IMR-90 (cell line): Measurements from ENCODE around the gene FCRL1. TPM values are rescaled to one million over a fixed set of nuclear protein-coding genes. Genes with fewer than 3 reads are reported as not detected.

Source experiments
- ATAC-seq: fragments of 200-7000 bp; cut with Tn5 transposase; 2 replicates; pipeline ENCODE4 v1.9.1; 2020; ENCODE audit warnings: low read depth, mild to moderate bottlenecking, moderate library complexity
- BruUV-seq: library from RNA; stranded (reverse); fragments of 400-500 nt; replicated peaks from 2 replicates; lab custom pipeline; 2021; lab: Mats Ljungman, UMichigan
- CTCF ChIA-PET: fragments of 300-600 bp; formaldehyde crosslinking; extraction: SDS; loops from one replicate; lab custom pipeline; 2021; ENCODE audit warnings: antibody characterized with exemption; lab: Yijun Ruan, JAX
- POLR2A ChIA-PET: fragments of 300-600 bp; sonication (Branson Sonifier 250); formaldehyde crosslinking; loops from one replicate; lab custom pipeline; 2022; ENCODE audit warnings: antibody characterized with exemption; ENCODE audit not compliant: unreplicated experiment; lab: Charles Lee
- DNase-seq: peaks from one replicate; pipeline ENCODE4 v3.0.0; 2013
- H2AFZ ChIP-seq: replicated peaks from 2 replicates; pipeline ENCODE3; 2013; ENCODE audit warnings: low read length, mild to moderate bottlenecking; ENCODE audit not compliant: poor library complexity
- H2AK5ac ChIP-seq: 2 replicates; pipeline ENCODE4 v1.6.1; 2013; ENCODE audit warnings: low read depth, low read length, inconsistent platforms
- H2AK9ac ChIP-seq: replicated peaks from 2 replicates; pipeline ENCODE3; 2013; ENCODE audit warnings: mild to moderate bottlenecking, low read depth, low read length, moderate library complexity; ENCODE audit not compliant: poor library complexity
- H2BK120ac ChIP-seq: 2 replicates; pipeline ENCODE4 v1.6.1; 2013; ENCODE audit warnings: low read depth, low read length, inconsistent platforms
- H2BK15ac ChIP-seq: 3 replicates; pipeline ENCODE4 v1.6.1; 2013; ENCODE audit warnings: low read depth, low read length, inconsistent platforms
- H2BK20ac ChIP-seq: 2 replicates; pipeline ENCODE4 v1.6.1; 2013; ENCODE audit warnings: low read depth, mild to moderate bottlenecking, inconsistent platforms, low read length, moderate library complexity
- H2BK5ac ChIP-seq: 2 replicates; pipeline ENCODE4 v1.6.1; 2013; ENCODE audit warnings: mild to moderate bottlenecking, low read depth, low read length, inconsistent platforms; ENCODE audit not compliant: poor library complexity, severe bottlenecking
- H3K14ac ChIP-seq: replicated peaks from 2 replicates; pipeline ENCODE4 v1.6.1; 2013; ENCODE audit warnings: low read depth, low read length, inconsistent platforms
- H3K18ac ChIP-seq: 2 replicates; pipeline ENCODE4 v1.6.1; 2013; ENCODE audit warnings: low read depth, low read length, control low read depth
- H3K23ac ChIP-seq: 2 replicates; pipeline ENCODE4 v1.6.1; 2013; ENCODE audit warnings: low read depth, low read length, inconsistent platforms
- H3K27ac ChIP-seq: 2 replicates; pipeline ENCODE4 v1.5.1; 2013; ENCODE audit warnings: mild to moderate bottlenecking, control low read depth, low read length; ENCODE audit not compliant: insufficient read depth
- H3K27me3 ChIP-seq: 2 replicates; pipeline ENCODE4 v1.6.1; 2013; ENCODE audit warnings: low read length; ENCODE audit not compliant: control insufficient read depth, insufficient read depth
- H3K36me3 ChIP-seq: 2 replicates; pipeline ENCODE4 v1.6.1; 2013; ENCODE audit warnings: low read length, mixed read lengths; ENCODE audit not compliant: control insufficient read depth, insufficient read depth
- H3K4ac ChIP-seq: 2 replicates; pipeline ENCODE4 v1.6.1; 2013; ENCODE audit warnings: low read depth, low read length, inconsistent platforms
- H3K4me1 ChIP-seq: 2 replicates; pipeline ENCODE4 v1.6.1; 2013; ENCODE audit warnings: low read length, mixed read lengths; ENCODE audit not compliant: control insufficient read depth, insufficient read depth
- H3K4me2 ChIP-seq: 2 replicates; pipeline ENCODE4 v1.6.1; 2013; ENCODE audit warnings: low read depth, mild to moderate bottlenecking, control low read depth, low read length, moderate library complexity
- H3K4me3 ChIP-seq: 2 replicates; pipeline ENCODE4 v1.5.1; 2013; ENCODE audit warnings: low read depth, mild to moderate bottlenecking, control low read depth, low read length, moderate library complexity; ENCODE audit not compliant: insufficient read depth
- H3K56ac ChIP-seq: 2 replicates; pipeline ENCODE4 v1.6.1; 2013; ENCODE audit warnings: low read length, inconsistent platforms; ENCODE audit not compliant: insufficient read depth; ENCODE audit errors: extremely low read depth
- H3K79me1 ChIP-seq, 2 experiments: 2 replicates each; pipeline ENCODE4 v1.6.1; 2013; ENCODE audit warnings: low read length in 2 of 2, inconsistent platforms in 1 of 2, low read depth in 1 of 2
- H3K9ac ChIP-seq: 2 replicates; pipeline ENCODE4 v1.6.1; 2013; ENCODE audit warnings: low read depth, low read length, control low read depth
- H3K9me1 ChIP-seq: 2 replicates; pipeline ENCODE4 v1.6.1; 2013; ENCODE audit warnings: low read length, inconsistent platforms; ENCODE audit not compliant: insufficient read depth
- H3K9me3 ChIP-seq: 2 replicates; pipeline ENCODE4 v1.6.1; 2013; ENCODE audit warnings: low read length; ENCODE audit not compliant: control insufficient read depth, insufficient read depth
- H4K20me1 ChIP-seq: 2 replicates; pipeline ENCODE4 v1.6.1; 2013; ENCODE audit warnings: low read length, inconsistent platforms; ENCODE audit not compliant: insufficient read depth
- H4K5ac ChIP-seq: 2 replicates; pipeline ENCODE4 v1.6.1; 2013; ENCODE audit warnings: mild to moderate bottlenecking, low read depth, low read length, control low read depth
- H4K8ac ChIP-seq, 2 experiments: 2 replicates each; pipeline ENCODE4 v1.6.1; 2013; ENCODE audit warnings: low read depth in 2 of 2, low read length in 2 of 2, control low read depth in 1 of 2, inconsistent platforms in 1 of 2
- H4K91ac ChIP-seq: 2 replicates; pipeline ENCODE4 v1.6.1; 2013; ENCODE audit warnings: low read depth, low read length, inconsistent platforms; ENCODE audit not compliant: insufficient read depth
- BHLHE40 ChIP-seq: fragments of 150-350 bp; IDR thresholded peaks from 2 replicates; pipeline ENCODE4 v1.6.1; 2016; ENCODE audit warnings: mild to moderate bottlenecking, low read depth, low read length
- CEBPB ChIP-seq: IDR thresholded peaks from 2 replicates; pipeline ENCODE4 v1.6.1; 2012; ENCODE audit warnings: low read depth, low read length, improper control_type of control experiment
- FOS ChIP-seq: fragments of 150-350 bp; IDR thresholded peaks from 2 replicates; pipeline ENCODE4 v1.6.1; 2016; ENCODE audit warnings: low read depth, low read length
- POLR2A ChIP-seq: IDR thresholded peaks from 2 replicates; pipeline ENCODE4 v1.6.1; 2012; ENCODE audit warnings: mild to moderate bottlenecking, low read depth, low read length
- WGBS, 2 experiments: methylation state at CpG; one replicate each; pipeline versions ENCODE4 v1.1.5 to v1.1.7; 2013; ENCODE audit warnings: missing lambda C conversion rate in 2 of 2; ENCODE audit not compliant: insufficient read length in 1 of 2; ENCODE audit errors: extremely low coverage in 2 of 2; 5-methylcytosine and 5-hydroxymethylcytosine counted together
- dilution Hi-C: fragments of 300-500 bp; cut with HindIII; formaldehyde crosslinking; loops from one replicate; pipeline ENCODE4 v1.14.3; 2018; ENCODE audit warnings: low sequenced_read_pairs; ENCODE audit not compliant: unreplicated experiment
- in situ Hi-C: fragments of 300-500 bp; cut with MboI; formaldehyde crosslinking; loops from 3 replicates; pipeline ENCODE4 v1.14.3; 2019; ENCODE audit warnings: low sequenced_read_pairs, inconsistent platforms, mixed read lengths
- intact Hi-C: fragments of 100-400 bp; cut with micrococcal nuclease; formaldehyde crosslinking; loops from 2 replicates; pipeline ENCODE4 v1.10.0; 2022
- polyA plus RNA-seq, 3 experiments: library from polyadenylated mRNA; depleted of rRNA; stranded (reverse); fragments of >200 nt; gene quantifications; 2 replicates each; pipeline ENCODE4 v1.2.3, GENCODE V29; 2012; ENCODE audit warnings: low replicate concordance in 1 of 3
- total RNA-seq: library from RNA; depleted of rRNA; stranded (reverse); fragments of >200 nt; gene quantifications from 2 replicates; pipeline ENCODE4 v1.2.3, GENCODE V29; 2012

The FCRL1 gene
- total and polyA plus RNA-seq, 2 of the 4 experiments (the other 2 are of a cell fraction), result not detected

DNA sequence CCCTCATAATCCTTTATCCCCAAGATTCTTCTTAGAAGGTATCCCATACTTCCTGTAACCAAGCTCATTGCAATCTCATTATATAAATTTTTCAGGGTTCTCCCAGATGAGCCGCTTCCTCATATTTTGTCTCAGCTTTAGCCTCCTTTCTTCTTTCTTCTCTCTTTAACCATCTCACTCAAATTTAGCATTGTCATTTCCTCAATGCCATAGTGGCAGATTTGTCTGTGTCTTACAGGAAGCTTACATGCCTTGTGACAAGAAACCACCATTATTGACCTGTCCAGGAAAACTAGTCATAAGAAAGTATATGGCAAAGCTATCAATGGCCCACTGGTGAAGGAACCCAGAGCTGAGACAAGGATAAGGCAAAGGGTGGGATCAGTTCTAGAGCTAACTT lies 37.0 kb downstream of the FCRL1 start:
- no peak overlapping the region for H2AK5ac ChIP-seq
- no peak overlapping the region for H2AFZ ChIP-seq
- DNase-seq, result no peak
- no peak overlapping the region for H3K4me3 ChIP-seq
- H3K9me1 ChIP-seq, result no peaks in the 10 kb centered on the region
- WGBS, 2 experiments, result 75% methylated on average over 1 of the region's 1 CpG; no CpG with 5 or more reads in 1 of the 2 experiments
- no peak overlapping the region for H3K56ac ChIP-seq
- no peak overlapping the region for H2BK5ac ChIP-seq
- TF ChIP-seq BHLHE40, result no peak
- TF ChIP-seq CEBPB, result no peak
- TF ChIP-seq POLR2A, result no peak
- no peak for TF ChIP-seq FOS
- H2BK120ac ChIP-seq, result no peak overlapping the region
- H3K27me3 ChIP-seq, result no peaks in the 10 kb centered on the region
- no peak overlapping the region for H3K23ac ChIP-seq
- intact Hi-C loops (no loop called here), in situ Hi-C loops (no loop called here), dilution Hi-C loops (no loop called here)
- H3K27ac ChIP-seq, result no peak overlapping the region
- H2BK20ac ChIP-seq, result no peak overlapping the region
- ChIA-PET POLR2A (no interaction called here), CTCF (interaction anchor here (1.0 kb wide), 1 partner anchor 12 kb away, joined by 3 read pairs; no protein-coding TSS in a partner anchor)
- no peaks in the 10 kb centered on the region for H4K20me1 ChIP-seq
- H4K91ac ChIP-seq, result no peak overlapping the region
- no peak overlapping the region for H2AK9ac ChIP-seq
- no peak overlapping the region for H4K8ac ChIP-seq
- ATAC-seq, result no peak
- H3K4ac ChIP-seq, result no peak overlapping the region
- BruUV-seq, result no TSS peak
- no peaks in the 10 kb centered on the region for H3K36me3 ChIP-seq
- no peaks in the 10 kb centered on the region for H3K9me3 ChIP-seq
- H3K18ac ChIP-seq, result no peak overlapping the region
- no peaks in the 10 kb centered on the region for H3K4me1 ChIP-seq
- no peak overlapping the region for H3K9ac ChIP-seq
- no peak overlapping the region for H3K4me2 ChIP-seq
- H3K79me1 ChIP-seq, result no peaks in the 10 kb centered on the region
- no peak overlapping the region for H2BK15ac ChIP-seq
- no peak overlapping the region for H4K5ac ChIP-seq
- H3K14ac ChIP-seq, result no peak overlapping the region
